OCI-M1 (cell line): ENCODE measurements around the gene KCTD17.
A peak's percentile ranks its signal among the peaks of the same experiment; 100 is the strongest.

ENCODE experiments used
- DNase-seq: peaks from one replicate; lab custom pipeline; 2025; lab: John Stamatoyannopoulos, UW

Gene KCTD17

GRCh38 chr22:37043209-37043827 is 8.2 kb upstream of the KCTD17 start:
- no peak for DNase-seq

GRCh38 chr22:37043828-37044538 is 7.6 kb upstream of the KCTD17 start:
- peak; percentile 80 for DNase-seq

DNA sequence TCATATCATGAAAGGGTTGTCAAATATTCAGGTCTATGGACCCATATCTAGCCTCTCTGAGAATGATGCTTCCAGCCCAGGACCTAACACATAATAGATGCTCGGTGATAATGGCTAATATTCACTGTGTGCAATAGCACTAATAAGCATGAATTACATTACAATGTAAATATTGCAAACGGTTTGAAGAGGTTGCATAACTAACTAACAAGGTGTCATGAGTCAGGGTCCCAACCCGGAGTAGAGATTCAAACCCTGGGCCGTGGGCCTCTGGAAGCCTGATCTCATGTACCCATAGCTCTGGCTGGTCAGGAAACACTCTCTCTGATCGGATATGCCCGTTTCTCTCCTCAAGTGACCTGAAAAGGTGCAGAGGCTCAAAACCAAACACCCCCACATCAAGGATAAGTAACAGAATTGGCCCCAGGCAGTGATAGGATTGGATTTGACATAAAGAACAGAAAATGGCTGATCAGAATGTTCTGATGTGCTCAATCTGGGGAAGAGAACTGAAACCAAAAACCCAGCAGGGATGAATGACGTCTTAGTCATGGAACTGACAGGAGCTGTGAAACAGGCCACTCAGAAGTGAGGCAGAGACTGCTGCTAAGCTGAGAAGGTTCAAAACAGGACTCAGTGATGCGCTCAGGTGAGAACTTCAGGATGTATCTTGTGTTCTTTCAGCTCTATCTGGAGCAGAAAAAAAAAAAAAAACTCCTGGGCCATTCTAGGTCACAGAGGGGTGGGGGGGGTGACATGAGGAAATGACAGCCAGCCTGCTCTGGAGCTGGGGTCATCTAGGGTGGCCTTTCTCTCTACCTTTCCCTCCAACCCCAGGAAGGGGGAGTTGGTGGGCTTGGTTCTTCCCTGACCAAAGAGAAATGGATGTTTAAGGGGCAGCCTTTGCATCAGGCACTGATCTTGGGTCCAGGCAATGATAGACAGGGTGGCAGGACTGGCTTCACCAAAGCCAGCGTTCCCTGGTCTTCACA is 6.6 kb upstream of the KCTD17 start:
- DNase-seq, result no peak

- peak; percentile 21 for DNase-seq
Observed at GRCh38 chr22:37045958-37046357, 5.6 kb upstream of the KCTD17 start.

DNA sequence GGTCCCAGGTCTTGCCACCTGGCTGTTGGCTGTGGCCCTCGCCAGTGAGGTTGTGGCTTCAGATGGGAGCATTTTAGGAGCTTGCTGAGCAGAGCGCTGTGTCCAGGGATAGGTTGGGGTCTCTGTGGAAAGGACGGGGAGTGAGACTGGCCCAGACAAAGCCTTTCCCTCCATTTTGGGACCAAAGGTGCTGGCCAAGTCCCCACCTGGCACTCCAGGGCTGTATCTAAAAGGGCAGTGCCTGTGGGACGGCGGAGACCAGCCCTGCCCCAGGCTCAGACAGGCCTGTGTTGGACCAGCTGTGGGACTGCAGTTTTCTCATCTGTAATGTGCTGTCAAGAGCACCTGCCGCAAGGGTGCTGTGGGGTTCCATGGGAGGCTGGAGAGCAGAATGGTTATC is 5.0 kb upstream of the KCTD17 start:
- no peak for DNase-seq

GRCh38 chr22:37047006-37047405 is 4.5 kb upstream of the KCTD17 start:
- DNase-seq, result no peak

- no peak for DNase-seq
Observed at GRCh38 chr22:37048133-37048532, 3.4 kb upstream of the KCTD17 start.

DNA sequence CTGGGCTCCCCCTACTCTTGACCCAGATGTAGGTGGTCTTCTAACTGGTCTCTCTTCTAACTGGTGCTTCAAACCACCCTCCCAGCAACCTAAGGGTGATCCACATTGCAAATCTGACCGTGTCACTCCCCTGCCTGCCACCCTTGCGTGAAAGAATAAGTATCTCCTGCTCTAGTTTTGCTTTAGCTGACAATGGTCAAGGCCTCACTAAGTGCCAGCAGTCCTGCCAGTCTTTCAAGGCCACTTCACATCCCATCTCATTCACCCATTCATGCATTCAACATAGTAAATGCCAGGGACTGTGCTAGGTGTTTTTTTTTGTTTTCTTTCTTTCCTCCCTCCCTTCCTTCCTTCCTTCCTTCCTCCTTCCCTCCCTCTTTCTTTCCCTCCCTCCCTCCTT is 2.3 kb upstream of the KCTD17 start:
- no peak for DNase-seq

DNA sequence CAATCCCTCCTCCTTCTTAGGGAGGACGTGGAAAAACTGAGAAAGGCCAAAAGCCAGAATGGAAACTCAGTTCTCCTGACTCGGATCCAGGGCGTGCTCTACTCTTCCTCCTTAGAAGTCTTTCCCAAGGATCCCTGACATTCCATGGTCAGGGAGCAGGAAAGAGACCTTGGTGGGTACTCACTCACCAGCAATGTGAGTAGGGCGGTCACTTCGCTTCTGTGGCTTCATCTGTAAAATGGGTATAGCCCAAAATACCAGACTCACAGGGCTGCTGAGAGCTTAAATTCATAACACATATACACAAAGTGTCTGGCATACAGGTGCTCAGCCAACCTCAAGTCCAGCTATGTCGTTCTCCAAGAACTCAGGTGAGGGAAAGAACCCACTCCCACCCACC is 629 bp upstream of the KCTD17 start:
- DNase-seq, result no peak

DNA sequence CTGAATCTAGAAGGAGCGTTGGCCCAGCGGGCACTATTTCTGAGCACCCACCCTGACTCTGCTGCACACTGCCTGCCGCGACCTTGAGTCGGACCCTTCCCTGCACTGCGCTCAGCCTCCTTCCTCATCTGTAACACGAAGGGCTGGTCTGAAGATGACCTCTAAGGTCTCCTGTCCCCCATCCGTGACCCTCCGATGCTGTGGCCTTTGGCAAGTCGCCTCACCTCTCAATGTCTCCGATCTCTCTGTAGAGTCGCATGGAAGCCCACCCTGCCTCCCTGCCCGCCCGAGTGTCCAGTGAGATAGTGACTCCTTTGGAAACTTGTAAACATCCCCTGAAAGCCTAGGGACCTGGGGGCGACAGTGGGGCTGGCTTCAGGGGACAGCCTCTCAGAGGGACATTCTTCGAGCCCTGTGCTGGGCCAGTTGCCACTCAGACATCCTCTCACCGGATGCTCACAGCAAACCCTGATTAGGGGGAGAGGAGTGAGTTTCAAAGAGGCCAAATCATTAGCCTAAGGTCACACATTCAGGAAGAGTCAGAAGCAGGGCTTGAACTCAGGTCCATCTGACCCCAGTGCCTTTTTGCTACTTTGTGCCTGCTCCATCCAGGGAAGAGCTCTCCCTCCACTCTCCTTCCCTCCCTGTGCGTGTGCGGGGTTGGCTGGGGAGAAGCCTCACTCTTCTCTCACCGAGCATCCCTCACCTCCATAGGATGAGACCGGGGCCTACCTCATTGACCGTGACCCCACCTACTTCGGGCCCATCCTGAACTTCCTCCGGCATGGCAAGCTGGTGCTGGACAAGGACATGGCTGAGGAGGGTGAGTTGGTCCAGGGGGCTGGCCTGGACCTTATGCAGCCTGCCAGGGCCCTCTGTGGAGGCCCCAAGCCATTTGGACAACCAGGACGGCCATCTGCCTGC is 1.1 kb downstream of the KCTD17 start:
- no peak for DNase-seq

GRCh38 chr22:37053310-37054055 is 1.9 kb downstream of the KCTD17 start:
- no peak for DNase-seq

- no peak for DNase-seq
Observed at GRCh38 chr22:37054056-37054395, 2.5 kb downstream of the KCTD17 start.

GRCh38 chr22:37054600-37055365 is 3.2 kb downstream of the KCTD17 start:
- no peak for DNase-seq

- DNase-seq, result no peak
Observed at GRCh38 chr22:37056246-37056645, 4.7 kb downstream of the KCTD17 start.

DNA sequence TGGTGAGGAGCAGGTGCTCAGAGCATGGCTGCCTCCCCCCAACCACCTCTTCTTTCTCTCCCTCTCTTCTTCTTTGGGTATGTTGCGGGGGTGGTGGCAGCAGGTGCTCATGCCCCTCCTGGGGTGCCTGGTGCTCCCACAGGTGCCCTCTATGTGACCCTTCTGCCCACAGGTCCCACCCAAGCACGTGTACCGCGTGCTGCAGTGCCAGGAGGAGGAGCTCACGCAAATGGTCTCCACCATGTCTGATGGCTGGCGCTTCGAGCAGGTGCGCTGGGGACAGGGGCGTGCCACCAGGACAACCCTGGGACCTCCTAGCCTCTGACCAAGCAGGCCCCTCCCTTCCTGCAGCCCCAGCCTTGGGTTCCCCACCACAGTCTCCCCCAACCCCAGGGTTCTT is 5.7 kb downstream of the KCTD17 start:
- DNase-seq, result no peak

GRCh38 chr22:37057796-37058510 is 6.4 kb downstream of the KCTD17 start:
- DNase-seq, result no peak

GRCh38 chr22:37058917-37059701 is 7.6 kb downstream of the KCTD17 start:
- DNase-seq, result no peak

DNA sequence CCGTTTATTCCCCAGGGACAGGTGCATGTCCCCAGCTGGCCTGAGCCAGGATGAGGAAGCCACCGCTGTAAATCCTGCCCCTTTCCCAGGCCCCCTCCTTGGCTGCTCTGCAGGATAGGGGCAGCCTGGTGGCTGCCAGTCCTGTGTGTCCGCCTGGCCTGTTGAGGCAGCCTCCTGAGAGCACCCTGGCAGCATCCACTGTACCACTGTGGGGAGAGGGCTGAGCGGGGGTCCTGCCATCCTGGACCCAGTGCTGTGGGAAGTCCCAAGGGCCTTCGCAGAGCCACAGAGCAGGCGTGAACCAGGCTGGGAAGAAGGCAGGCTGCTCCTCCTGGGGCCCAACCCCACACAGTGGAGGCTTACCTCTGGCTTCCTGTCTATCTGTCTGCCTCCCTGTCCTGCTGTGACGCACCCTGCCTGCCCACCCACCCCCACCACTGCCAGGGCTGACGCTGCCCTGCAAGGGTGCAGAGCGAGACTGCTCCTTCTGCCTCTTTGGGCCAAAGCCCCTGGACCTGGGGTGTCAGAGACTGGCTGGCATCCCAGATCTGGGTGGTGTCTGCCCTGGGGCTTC is 8.4 kb downstream of the KCTD17 start:
- no peak for DNase-seq
